HG03354 (cell line): ENCODE data around the gene CD19.
"Not testable (repeated sequence)": the region's sequence is repeated elsewhere in the genome, so short reads cannot be mapped to it uniquely, and the experiment has no call there.

Experiments
- ATAC-seq: cut with Tn5 transposase; IDR thresholded peaks from one replicate; pipeline ENCODE4 v1.9.1; 2021; ENCODE audit warnings: mild to moderate bottlenecking; ENCODE audit not compliant: unreplicated experiment, poor library complexity, severe bottlenecking

CD19 gene

DNA sequence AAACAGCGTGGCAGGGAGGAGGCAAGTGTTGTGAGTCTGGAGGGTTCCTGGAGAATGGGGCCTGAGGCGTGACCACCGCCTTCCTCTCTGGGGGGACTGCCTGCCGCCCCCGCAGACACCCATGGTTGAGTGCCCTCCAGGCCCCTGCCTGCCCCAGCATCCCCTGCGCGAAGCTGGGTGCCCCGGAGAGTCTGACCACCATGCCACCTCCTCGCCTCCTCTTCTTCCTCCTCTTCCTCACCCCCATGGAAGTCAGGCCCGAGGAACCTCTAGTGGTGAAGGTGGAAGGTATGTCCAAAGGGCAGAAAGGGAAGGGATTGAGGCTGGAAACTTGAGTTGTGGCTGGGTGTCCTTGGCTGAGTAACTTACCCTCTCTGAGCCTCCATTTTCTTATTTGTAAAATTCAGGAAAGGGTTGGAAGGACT, at the start of gene CD19:
Gene CD19 (plus strand): TSS at position 171 of the 425 bp plus-strand sequence. CDS start 30 bp downstream, at position 201.
- no peak for ATAC-seq

DNA sequence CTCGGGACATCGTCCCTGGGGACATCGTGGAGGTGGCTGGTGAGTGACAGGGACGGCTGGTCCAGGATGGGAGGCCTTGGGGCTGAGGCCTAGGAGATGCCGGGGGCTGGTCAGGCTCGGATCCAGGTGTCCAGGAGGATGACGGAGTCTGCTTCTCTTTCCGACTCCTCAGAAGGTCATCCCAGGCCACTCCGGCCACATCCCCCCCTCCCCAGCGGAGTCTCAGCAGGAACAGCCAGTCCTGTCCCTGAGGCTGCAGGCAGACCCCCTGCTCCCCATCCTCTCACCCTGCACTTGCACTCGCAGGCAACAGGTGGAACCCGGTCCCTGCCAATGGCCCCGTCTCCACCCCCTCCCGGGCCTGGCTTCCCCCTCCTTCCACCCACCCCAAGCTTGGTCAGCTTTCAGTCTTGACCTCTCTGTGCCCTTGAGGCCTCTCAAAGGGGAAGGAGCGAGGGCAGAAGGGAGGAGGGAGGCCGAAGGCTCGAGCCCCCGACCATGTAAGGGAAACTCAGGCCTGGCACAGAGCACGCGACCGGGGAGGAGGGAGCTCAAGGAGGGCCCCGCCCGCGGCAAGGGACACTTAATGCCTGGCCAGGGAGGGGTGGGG, 49.1 kb upstream of the CD19 start:
- no peak for ATAC-seq

DNA sequence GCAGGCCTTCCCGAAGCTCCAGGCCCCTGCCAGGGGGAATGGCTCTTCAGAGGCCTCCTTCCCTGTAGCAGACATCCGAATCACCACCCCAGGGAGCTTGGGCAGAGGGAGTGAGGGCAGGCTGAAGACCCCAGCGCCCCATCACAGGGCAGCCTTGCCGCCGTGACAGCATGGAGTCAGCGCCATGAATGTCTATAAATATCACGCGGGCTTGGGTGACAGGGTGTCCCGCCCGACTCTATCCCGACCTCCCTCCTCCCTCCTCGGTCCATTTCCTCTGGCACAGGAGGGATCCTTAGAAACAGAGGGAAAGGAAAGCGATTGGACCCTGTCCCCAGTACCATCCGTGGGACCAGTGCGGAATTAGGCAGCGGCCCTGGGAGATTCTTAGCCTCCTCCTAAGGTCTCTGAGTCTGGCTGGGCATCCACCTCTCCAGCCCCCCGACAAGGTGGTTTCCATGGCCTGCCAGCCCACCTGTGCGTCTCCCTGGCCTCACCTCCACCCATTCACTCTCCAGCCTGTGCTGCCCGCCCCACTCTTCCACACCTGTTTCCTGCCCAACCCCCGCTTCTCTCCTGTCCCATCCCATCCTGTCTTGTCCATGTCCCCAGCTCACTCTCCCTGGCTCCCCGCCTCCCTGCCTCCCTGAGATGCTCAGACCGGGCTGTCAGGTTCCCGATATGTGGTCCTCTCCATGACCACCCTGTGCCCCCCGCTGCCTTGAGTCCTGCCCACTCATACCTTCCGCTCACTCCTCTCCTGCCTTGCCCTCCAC, 48.4 kb upstream of the CD19 start:
- no peak for ATAC-seq

DNA sequence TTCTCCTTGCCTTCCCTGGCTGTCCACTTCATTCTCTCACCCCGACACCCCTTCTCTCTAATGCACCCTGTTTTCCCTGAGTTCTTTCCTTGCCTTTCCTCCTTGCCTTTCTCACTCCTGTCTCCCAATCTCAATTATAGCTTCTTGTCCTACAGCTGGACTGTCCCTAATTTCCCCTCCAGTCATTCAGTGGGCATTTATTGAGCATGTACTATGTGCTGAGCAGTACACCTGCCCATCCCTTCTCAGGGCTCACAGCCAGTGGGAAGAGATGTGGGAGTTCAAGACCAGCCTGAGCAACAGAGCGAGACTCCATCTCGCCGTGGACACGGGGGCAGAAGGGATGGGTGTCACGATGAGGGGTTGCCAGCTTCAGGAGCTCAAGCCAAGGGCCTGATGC, 47.7 kb upstream of the CD19 start:
- no peak for ATAC-seq

DNA sequence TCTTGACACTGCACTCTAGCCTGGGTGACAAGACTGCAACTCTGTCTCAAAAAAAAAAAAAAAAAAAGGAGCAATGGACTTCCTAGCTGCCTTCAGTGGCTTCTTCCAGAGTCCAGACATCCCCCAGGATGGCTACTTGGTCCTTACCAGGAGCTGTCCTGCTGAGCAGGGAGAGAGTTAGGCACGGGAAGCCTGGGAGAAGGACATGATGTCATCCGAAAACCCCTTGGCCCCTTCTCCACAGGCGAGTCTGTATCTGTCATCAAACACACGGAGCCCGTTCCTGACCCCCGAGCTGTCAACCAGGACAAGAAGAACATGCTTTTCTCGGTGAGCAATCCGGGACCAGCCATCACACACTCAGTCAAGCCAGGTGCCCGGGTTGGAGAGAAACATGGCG, 44.8 kb upstream of the CD19 start:
- ATAC-seq: no peak

DNA sequence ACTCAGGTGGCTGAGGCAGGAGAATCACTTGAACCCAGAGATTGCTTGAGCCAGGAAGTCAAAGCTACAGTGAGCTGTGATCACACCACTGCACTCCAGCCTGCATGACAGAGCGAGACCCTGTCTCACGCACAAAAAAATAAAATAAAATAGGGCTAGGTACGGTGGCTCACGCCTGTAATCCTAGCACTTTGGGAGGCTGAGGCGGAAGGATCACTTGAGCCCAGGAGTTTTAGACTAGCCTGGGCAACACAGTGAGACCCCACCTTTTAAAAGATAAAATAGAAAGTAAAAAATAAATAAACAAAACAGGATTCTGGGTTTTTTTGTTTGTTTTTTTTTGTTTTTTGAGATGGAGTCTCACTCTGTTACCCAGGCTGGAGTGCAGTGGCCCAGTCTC, 41.4 kb upstream of the CD19 start:
- not testable (repeated sequence) for ATAC-seq

DNA sequence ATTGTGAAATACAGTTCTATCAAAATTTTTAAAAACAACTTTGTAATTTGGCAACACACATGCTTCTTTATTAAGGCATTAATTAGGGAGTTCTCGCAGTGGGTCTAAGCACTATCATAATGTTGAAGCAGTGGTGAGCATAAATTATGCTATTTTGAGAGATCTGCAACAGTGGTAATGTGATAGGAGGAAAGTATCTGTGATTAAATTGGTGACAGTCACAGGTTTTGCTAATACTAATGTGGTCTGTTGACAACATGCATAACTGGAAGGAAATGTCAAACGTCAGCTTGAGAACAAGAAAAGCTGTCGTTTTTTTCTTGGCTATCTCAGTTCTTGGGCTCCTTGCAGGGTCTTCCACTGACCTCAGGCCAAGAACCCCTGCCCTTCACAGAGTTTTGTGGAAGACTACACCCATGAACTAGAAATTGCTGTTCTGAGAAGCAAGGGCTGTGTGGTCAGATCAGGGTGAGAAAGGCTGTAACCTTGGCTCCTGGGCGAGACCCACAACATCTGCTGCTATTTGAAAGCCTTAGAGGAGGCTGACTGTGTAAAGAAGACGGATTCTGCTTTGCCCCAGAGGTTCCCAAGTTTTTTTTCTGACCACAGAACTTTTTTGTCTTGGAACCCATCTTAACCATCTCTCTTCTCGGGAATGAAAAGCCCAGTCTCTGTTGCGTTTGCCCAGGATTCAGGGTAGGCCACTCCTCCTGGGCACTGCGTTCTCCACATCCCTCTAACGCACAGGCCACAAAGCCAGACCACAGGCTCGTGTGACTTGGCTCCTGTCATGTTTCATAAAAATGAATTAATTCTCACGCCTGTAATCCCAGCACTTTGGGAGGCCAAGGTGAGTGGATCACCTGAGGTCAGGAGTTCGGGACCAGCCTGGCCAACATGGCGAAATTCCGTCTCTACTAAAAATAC, 39.5 kb upstream of the CD19 start:
- ATAC-seq: no peak

DNA sequence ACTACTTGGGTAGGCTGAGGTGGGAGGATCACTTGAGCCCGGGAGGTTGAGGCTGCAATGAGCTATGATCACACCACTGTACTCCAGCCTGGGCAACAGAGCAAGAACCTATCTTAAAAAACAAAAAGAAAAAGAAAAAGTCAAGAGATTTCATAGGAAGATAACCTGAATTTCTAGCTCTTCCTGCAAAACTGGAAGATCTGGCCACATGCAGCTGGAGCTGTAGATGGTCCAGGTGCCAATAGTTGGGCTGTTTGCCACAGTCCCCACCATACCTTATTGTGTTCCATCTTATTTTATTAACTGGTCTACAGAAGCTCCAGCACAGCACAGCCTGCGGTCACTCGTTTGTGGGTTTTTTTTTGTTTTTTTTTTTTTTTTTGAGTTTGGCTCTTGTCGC, 38.5 kb upstream of the CD19 start:
- ATAC-seq: no peak

DNA sequence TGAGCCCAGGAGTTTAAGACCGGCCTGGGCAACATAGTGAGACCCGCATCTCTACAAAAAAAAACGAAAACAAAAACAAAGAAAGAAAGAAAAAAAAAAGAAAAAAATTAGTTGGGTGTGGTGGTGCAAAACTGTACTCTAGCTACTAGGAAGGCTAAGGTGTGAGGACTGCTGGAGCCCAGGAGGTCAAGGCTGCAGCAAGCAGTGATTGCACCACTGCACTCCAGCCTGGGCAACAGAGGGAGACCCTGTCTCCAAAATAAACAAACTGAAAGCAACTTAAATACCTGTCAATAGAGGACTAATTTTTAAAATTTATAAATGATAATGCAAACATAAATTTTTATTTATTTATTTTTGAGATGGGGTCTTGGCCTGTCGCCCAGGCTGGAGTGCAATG, 36.2 kb upstream of the CD19 start:
- ATAC-seq: no peak

DNA sequence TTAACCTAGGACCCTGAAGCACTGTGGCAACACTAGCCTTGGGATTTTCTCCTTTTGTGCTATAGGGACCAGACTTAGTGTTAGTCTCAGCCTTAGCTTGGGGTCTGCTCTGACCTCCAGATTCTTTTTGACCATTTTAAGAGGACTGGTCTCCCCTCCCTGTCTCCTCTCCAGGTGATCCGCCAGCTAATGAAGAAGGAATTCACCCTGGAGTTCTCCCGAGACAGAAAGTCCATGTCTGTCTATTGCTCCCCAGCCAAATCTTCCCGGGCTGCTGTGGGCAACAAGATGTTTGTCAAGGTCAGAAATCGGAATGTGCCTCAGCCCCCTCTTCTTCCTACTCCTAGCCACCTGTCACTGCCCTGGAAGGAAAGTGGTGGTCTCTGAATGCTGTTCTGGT, 33.9 kb upstream of the CD19 start:
- ATAC-seq: no peak

DNA sequence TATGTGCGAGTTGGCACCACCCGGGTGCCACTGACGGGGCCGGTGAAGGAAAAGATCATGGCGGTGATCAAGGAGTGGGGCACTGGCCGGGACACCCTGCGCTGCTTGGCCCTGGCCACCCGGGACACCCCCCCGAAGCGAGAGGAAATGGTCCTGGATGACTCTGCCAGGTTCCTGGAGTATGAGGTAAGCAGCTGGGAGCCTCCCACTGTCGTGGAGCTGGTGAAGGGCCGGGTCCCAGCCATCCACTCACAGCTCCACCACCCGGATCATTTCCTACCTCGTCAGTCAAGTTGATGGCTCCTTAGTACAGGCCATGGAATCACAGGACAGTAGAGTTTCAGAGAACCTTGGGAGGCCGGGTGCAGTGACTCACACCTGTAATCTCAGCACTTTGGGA, 33.5 kb upstream of the CD19 start:
- no peak for ATAC-seq

DNA sequence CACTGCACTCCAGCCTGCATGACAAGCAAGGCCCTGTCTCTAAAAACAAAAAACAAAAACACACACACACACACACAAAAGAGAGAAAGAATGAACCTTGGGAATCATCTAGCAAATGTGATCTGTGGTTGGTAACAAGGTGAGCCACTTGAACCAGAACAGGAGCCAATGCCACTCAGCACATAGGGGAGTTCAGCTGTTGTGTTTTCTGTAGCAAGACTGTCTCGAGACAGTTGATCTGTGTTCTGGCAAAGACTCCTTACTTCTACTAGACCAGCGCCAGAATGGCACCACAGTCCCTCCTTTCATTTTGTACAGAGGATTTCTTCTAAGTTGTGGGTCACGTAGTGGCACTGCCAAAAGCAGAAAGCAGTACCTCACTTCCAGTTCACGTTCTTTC, 32.8 kb upstream of the CD19 start:
- ATAC-seq: no peak

DNA sequence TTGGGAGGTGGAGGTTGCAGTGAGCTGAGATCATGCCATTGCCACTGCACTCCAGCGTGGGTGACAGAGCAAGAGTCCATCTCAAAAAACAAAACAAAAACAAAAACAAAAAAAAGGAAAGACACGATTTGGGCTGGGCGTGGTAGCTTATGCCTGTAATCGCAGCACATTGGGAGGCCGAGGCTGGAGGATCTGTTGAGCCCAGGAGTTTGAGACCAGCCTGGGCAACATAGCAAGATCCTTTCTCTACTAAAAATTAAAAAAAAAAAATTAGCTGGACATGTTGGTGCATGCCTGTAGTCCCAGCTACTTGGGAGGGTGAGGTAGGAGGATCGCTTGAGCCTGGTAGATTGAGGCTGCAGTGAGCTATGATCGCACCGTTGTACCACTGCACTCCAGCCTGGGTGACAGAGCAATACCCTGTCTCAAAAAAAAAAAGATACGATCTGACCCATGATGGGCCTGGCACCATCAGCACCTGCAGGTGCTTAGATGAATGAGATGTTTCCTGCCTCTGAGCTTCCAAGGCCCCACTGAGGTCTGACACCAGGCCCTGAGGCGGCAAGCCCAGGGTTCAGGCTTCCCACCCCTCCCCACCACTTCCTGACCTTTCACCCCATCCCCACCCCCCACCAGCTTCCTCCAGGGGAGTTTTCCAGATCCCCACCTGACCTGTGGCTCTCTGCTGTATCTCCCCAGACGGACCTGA, 31.7 kb upstream of the CD19 start:
- no peak for ATAC-seq

DNA sequence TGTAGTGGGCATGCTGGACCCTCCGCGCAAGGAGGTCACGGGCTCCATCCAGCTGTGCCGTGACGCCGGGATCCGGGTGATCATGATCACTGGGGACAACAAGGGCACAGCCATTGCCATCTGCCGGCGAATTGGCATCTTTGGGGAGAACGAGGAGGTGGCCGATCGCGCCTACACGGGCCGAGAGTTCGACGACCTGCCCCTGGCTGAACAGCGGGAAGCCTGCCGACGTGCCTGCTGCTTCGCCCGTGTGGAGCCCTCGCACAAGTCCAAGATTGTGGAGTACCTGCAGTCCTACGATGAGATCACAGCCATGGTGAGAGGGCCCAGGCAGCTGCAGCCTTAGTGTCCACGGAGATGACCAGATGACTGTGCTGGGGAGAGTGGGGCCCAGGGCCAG, 31.2 kb upstream of the CD19 start:
- no peak for ATAC-seq

DNA sequence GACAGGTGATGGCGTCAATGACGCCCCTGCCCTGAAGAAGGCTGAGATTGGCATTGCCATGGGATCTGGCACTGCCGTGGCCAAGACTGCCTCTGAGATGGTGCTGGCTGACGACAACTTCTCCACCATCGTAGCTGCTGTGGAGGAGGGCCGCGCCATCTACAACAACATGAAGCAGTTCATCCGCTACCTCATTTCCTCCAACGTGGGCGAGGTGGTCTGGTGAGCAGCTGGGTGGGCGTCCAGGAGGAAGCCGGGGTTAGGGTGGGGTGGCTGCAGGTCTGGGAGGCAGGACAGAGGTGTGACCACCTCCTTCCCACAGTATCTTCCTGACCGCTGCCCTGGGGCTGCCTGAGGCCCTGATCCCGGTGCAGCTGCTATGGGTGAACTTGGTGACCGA, 29.9 kb upstream of the CD19 start:
- no peak for ATAC-seq

DNA sequence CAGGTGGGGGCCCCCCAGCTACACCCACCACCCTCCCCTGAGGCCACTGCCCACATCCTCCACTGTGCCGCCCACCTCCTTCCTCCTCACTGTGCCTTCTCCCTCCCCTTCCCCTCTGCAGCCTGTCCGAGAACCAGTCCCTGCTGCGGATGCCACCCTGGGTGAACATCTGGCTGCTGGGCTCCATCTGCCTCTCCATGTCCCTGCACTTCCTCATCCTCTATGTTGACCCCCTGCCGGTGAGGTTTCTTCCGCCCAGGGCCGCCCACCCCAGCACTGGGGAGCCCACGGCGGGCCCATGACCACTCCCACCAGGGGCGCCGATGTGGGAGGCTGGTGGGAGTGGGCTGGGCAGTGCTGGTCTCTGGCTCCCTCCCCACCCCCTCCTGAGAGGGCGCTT, 28.9 kb upstream of the CD19 start:
- ATAC-seq: no peak

DNA sequence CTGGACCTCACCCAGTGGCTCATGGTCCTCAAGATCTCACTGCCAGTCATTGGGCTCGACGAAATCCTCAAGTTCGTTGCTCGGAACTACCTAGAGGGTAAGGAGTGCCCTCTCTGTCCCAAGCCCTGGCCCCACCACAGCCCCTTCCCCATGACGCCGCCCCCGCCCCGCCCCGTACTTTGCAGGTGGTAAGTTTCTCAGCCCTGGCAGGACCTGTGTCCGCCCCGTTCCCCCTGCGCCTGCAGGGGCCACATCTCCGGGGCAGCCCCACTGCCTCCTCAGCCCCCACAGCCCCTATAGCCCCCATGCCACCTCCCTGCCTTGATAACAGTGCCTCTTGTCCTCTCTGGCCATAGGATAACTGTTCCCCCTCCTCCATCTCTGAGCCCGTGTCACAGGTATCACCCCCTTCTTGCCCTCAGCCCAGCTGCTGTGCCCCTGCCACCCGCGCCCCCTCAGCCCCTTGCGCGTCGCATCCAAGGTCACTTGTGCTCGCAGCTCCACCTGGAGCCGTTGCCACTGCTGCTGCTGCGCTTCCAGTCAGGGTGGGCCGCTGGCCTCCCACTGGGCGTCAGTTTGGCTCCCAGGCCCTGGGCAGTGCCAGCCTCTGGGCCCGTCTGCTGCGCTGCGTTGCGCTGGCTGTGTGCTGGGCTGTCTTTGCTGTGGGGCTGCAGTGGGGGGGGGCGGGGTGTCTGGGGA, 28.3 kb upstream of the CD19 start:
- no peak for ATAC-seq

DNA sequence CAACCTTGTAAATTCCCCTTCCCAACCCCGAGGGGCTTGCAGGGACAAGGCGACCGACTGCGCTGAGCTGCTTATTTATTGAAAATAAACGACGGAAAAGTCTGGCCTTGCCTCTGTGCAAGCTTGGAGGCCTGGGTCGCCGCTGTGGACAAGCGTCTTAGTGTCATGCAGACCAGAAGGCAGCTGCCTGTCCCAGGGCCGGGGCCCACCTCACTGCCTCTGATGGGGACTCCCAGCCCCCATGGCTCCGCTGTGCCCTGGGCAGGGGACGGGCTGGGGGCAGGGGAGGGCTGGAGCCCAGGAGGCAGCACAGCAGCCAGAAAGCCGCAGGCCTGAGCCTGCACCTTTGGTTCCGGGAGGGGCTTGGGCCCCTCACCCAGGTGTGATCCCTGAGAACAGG, 27.4 kb upstream of the CD19 start:
- no peak for ATAC-seq

DNA sequence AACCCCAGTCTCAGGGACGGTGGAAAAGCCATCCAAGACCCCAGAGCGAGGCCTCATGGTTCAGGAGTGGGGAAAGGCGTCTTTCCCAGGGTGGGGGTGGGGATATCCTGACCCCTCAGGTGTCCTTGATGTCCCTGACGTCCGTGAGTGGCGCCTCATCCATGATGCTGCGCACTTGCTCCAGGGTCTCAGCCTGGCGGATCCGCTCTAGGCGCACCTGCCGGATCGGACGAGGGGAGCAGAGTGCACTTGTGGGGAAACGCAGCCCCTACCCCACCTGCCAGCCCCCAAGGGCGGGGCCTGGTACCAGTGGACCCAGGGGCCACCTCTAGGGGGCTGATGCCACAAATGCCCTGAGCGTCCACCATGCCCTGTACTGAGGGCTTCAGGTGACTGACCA, 26.9 kb upstream of the CD19 start:
- no peak for ATAC-seq
